ENCODE measurements around the gene DPYSL5.

DNA sequence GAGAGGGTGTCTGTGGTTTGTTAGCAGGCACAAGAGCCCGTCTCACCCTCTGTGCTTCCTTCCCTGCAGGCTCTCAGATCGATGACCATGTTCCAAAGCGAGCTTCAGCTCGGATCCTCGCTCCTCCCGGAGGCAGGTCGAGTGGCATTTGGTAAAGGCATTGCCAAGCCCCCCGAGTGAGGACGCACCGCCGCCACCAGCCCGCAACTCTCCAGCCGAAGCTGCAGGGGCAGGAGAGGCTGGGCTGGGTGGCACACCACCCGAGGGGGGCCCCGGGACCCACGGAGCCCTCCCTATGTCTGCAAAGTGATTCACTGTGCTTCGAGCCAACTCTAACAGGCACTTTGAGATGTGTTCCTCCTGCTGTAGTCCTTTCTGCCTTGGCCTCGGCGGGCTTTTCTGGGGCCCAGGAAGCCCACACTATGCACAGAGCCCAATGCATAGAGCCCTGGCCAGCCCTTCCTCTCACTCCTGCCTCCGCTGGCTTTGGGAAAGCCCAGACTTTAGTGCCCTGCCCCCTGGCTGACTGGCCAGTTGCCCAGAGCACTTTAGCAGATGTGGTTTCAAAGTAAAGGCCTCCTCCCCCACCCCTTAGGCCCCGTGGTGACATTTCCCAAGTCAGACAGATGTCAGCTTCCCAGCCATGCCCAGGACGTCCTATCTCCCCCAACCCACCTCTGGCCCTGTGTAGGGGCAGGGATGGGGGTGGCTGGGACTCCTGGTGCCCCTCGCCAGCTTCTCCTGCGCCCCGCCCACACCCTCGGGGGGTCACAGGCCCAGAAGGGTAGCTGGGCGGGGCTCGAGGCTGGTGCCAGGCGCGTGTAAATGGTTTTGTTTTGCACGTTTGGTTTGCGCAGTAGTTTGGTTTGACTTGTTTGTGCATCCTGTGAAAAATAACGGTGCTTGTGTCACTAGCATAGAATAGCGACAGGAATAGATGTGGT is 99.2 kb downstream of the DPYSL5 start:
- TF ChIP-seq CTCF (IDR thresholded peaks at IDR 0.05; ENCODE audit: borderline replicate concordance, extremely low read depth, low read length, poor library complexity, severe bottlenecking) = no peak
- TF ChIP-seq EZH2 (IDR thresholded peaks at IDR 0.05; ENCODE audit: borderline replicate concordance, low read depth, low read length, severe bottlenecking) = no peak

Measured in DND-41 (cell line).